GM19025 (cell line): ENCODE data around the gene CHDH.

Experiments
- ATAC-seq: cut with Tn5 transposase; IDR thresholded peaks from one replicate; pipeline ENCODE4 v1.9.1; 2021; ENCODE audit warnings: mild to moderate bottlenecking, low read depth, moderate library complexity; ENCODE audit not compliant: unreplicated experiment

Gene CHDH

DNA sequence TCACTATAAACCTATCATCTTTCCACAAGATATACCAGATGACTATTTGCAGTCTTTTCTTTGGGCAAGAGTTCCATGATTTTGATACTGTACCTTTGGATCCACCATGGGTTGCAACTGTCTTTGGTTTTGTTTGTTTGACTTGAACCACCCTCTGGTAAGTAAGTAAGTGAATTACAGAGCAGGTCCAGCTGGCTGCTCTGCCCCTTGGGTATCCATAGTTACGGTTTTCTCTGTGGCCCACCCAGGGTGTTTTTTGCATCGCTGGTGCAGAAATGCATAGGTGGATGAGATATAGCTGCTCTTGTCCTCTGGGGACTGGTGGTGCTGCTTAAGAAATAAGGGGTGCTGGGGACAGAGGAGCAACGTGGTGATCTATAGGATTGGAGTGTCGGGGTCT is 33.8 kb downstream of the CHDH start:
- ATAC-seq: no peak

GRCh38 chr3:53811143-53811927 is 34.9 kb downstream of the CHDH start:
- no peak for ATAC-seq

GRCh38 chr3:53809764-53810400 is 36.3 kb downstream of the CHDH start:
- no peak for ATAC-seq

GRCh38 chr3:53809267-53809666 is 37.0 kb downstream of the CHDH start:
- ATAC-seq: no peak

DNA sequence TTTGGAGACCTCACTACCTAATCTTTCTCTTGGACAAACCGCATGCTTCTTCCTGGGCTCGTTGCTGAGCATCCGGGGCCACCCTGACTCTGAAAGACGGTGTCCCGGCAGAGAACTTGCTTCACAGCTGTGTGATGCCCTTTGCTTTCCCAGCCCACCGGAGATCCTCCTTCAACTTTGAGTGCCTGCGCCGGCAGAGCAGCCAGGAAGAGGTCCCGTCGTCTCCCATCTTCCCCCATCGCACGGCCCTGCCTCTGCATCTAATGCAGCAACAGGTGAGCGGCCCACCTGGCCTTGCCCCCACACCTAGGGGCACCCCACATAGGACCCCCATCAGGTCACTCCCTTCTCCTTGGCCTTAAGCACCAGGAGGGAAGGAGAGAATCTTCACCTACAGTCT is 37.7 kb downstream of the CHDH start:
- no peak for ATAC-seq

GRCh38 chr3:53807117-53807810 is 39.0 kb downstream of the CHDH start:
- no peak for ATAC-seq

DNA sequence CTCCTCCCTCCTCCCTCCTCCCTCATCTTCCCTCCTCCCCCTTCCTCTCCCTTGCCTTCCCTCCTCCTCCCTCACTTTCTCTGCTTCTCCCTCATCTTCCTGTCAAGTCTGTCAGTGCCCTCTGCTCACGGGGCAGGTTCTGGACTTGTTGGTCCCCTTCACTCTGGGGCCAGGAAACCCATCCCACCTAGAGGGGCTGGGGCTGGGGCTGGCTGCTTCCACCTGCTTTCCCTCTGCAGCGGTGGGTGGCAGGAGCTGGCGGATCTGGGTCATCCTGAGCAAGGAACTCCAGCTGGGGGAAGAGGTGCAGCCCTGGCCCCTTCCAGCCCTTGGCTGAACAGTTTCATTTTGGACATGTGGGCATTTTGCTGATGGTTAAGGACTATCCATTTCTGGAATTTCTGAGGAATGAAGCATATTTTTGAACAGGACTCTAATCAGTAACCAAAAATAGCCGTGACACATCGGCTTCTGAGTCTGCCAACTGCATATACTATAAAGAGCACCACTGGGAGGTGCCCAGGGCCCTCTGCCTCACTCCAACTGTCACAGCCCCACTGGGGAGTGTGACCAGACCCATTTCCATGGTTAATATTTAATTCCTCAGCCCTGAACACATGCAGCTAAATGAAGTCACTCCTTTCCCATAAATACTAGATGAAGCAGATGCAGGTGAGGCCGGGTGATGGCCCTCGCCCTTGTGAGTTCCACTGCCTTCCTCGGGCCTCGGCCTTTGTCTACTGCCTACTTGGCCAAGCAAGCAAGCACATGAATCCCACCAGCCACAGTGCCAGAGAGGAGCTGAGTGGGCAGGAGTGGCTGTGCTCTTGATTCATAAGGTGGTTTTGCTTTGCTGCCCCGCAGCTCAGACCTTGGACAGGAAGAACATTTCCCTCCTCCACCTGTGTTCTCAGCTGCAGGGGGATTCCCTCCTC is 39.8 kb downstream of the CHDH start:
- peak; percentile 71 for ATAC-seq

DNA sequence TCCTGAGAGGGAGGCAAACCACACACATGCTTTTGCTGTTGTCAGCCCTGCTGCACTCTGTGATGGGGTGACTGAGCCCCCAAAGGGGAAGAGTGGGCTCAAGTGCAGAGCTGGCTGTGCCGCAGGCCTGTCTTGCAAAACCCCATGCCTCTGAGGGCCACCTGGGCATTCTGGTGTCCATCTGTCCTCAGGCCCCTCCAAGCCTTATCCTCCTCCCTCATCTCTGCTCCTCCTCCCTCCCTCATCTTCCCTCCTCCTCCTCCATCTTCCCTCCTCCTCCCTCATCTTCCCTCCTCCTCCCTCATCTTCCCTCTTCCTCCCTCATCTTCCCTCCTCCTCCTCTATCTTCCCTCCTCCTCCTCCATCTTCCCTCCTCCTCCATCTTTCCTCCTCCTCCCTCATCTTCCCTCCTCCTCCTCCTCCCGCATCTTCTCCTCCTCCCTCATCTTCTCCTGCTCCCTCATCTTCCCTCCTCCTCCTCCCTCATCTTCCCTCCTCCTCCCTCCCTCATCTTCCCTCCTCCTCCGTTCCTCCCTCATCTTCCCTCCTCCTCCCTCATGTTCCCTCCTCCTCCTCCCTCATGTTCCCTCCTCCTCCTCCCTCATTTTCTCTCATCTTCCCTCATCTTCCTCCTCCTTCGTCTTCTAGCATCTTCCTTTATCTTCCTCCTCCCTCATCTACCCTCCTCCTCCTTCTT is 40.6 kb downstream of the CHDH start:
- ATAC-seq: no peak

DNA sequence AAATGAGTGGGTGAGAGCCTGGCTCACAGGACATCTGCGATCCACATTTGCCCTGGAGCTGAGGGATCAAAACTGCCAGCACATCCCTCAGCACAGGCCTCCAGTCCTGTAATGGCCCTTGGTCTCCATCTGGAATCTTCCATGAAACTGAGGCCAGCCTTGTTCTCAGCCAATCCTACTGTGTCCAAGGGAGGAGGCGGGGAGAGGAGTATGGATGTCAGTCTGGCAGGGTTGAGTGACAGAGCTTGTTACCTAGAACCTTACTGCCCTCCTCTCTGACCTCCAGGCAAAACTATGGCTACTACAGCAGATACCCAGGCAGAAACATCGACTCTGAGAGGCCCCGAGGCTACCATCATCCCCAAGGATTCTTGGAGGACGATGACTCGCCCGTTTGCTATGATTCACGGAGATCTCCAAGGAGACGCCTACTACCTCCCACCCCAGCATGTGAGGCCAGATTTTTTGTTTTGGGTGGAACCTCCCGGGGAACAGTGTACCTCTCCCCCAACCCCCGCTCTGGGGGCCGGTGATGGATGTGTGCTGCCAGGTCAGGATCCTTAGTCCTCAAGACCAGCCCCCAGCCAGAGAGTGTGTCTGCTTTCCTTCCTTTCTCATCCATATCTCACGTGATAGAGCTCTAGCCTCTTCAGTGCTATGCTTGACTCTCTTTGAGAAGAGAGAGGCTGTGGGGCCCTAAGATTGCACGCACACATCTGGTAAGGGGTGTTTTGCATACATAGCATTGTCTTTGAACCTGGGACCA is 41.3 kb downstream of the CHDH start:
- ATAC-seq: peak; percentile 56

DNA sequence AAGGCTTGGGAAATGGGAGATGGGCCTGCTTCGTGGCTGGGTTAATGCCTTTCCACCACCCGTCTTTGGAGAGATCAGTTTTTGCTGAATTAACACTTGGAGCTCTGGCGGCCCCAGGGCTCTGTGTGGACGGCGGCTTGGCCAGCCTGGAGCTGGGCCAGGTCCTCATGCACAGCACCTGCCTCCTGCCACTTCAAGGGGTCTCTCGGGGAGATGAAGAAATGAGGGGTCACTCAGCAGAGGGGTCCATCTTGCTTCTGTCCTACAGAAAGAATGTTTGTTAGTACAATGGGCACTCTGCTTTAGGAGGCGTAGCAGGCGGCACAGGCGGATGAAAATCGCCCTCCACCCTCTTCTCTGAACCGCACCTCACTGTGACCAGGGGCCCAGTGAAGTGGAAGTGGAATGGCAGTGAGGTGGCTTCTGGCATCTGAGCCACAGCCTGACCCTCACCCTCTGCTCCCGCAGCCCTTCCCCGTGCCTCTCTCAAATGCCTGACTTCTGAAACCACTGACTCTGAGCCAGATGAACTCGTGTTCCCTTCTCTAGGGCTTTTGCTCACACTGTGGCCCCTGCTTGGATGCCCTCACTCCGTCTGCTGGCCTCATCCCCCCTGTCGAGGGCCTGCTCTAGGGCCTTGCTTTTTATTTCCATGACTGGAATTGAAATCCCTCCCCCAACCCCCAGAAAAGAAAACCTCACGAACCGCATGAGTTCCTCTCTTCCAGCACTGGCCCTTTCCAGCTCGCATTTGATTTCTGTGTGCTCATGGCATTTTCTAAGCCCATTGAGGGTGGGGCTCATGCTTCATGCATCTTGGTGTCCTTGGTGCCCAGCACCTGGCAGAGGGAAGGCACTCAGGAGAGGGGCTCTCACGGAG is 42.2 kb downstream of the CHDH start:
- no peak for ATAC-seq

GRCh38 chr3:53803124-53803815 is 42.9 kb downstream of the CHDH start:
- no peak for ATAC-seq

GRCh38 chr3:53802256-53802880 is 43.9 kb downstream of the CHDH start:
- no peak for ATAC-seq

GRCh38 chr3:53801319-53801718 is 44.9 kb downstream of the CHDH start:
- no peak for ATAC-seq

DNA sequence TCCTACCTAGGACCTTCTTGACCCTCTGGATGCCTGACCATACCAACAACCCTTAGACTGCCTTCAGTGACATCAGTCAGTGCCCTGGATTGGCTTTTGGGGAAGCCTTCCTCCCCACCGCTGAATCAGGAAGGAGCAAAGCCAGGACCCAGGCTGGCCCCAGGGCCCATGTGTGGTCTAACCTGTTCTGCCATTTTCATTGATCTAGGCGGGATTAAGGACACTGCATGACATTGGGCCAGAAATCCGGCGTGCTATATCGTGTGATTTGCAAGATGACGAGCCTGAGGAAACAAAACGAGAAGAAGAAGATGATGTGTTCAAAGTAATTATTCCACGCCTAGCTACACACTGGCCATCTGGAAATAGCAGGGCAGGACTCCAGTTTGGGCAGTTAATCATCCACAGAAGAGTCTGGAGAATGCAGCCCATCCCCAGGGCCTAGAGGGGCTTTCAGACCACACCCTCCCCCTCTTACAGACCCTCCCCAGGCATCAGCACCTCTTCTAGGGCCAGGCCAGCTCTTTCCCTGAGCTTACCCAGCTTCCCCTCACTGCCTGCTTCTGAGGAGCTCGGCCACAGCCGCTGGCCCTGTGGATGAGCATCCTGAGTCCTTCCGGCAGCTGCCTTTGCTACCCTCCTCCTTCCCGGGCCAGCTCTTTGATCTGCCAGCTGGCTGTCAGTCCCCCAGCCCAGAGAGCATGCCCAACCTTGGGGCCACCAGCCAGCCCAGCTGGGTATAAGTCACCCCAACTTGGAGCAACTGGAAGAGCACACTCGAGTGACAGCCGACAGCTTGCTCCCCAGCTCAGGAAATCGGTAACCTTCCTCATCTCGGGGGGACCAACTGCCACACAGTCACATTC is 45.9 kb downstream of the CHDH start:
- no peak for ATAC-seq

- no peak for ATAC-seq
Observed at GRCh38 chr3:53799338-53799865, 46.8 kb downstream of the CHDH start.

DNA sequence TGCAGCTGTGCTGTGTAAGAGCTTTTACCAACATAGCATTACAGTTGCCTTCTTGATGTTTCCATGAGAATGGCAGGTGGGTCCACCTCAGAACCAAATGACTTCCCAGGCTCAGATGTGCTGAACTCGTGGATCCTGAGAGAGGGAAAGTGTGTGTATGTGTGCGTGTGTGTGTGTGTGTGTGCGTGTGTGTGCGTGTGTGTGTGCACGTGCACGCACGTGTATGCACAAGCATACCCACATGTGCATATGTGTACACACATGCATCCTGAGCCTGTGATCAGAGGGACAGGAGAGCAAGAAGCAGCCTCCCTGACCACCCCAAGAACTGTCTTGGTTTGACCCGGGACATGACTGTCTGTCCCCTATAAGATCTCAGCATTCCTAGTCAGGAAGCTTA is 48.1 kb downstream of the CHDH start:
- no peak for ATAC-seq
